ENCODE data around the gene WASL.

DNA sequence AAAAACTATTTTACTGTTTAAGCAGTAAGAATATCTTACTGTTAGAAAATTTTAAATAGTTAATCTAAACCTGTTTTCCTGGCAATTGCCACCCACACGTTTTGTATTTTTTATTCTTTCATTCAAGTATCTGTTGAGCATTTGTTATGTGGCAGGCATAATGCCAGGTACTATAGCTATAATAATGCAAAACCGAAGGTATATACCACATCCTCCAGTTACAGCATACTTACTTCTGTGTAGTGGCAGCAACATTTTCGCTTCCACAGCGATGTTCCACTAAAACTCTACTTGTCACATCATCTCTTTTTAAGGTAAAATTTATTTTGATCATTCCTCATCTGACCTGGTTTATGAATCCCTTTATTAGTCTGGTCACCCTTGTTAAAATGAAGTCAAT, 30.0 kb downstream of the WASL start:
- TF ChIP-seq, protein P1, sequence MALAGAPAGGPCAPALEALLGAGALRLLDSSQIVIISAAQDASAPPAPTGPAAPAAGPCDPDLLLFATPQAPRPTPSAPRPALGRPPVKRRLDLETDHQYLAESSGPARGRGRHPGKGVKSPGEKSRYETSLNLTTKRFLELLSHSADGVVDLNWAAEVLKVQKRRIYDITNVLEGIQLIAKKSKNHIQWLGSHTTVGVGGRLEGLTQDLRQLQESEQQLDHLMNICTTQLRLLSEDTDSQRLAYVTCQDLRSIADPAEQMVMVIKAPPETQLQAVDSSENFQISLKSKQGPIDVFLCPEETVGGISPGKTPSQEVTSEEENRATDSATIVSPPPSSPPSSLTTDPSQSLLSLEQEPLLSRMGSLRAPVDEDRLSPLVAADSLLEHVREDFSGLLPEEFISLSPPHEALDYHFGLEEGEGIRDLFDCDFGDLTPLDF (CRISPR knock-in tag; IDR thresholded peaks at IDR 0.05) = no peak
- TF ChIP-seq SP1 (CRISPR knock-in tag; conservative IDR thresholded peaks at IDR 0.05) (no peak), MXD4 (CRISPR knock-in tag; IDR thresholded peaks at IDR 0.05; ENCODE audit: borderline replicate concordance) (no peak)
- TF ChIP-seq, protein P2, sequence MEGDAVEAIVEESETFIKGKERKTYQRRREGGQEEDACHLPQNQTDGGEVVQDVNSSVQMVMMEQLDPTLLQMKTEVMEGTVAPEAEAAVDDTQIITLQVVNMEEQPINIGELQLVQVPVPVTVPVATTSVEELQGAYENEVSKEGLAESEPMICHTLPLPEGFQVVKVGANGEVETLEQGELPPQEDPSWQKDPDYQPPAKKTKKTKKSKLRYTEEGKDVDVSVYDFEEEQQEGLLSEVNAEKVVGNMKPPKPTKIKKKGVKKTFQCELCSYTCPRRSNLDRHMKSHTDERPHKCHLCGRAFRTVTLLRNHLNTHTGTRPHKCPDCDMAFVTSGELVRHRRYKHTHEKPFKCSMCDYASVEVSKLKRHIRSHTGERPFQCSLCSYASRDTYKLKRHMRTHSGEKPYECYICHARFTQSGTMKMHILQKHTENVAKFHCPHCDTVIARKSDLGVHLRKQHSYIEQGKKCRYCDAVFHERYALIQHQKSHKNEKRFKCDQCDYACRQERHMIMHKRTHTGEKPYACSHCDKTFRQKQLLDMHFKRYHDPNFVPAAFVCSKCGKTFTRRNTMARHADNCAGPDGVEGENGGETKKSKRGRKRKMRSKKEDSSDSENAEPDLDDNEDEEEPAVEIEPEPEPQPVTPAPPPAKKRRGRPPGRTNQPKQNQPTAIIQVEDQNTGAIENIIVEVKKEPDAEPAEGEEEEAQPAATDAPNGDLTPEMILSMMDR (IDR thresholded peaks at IDR 0.05) = no peak
- TF ChIP-seq, protein P3, sequence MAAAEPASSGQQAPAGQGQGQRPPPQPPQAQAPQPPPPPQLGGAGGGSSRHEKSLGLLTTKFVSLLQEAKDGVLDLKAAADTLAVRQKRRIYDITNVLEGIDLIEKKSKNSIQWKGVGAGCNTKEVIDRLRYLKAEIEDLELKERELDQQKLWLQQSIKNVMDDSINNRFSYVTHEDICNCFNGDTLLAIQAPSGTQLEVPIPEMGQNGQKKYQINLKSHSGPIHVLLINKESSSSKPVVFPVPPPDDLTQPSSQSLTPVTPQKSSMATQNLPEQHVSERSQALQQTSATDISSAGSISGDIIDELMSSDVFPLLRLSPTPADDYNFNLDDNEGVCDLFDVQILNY (CRISPR knock-in tag; IDR thresholded peaks at IDR 0.05) = no peak
